ENCODE results near the gene CST7. TPM values are rescaled to one million over a fixed set of nuclear protein-coding genes. Genes with fewer than 3 reads are reported as not detected.

The CST7 gene
- total RNA-seq, 1 experiment from 2014 or later = not detected

- peaks cover 4% of the 10 kb centered on the region; the same call in 1 of the 2 replicates for H3K27me3 Mint-ChIP-seq (ENCODE audit: low read depth)
- H3K4me1 Mint-ChIP-seq = peaks cover 12% of the 10 kb centered on the region
- ATAC-seq = no peak
- no peak for DNase-seq (ENCODE audit: low spot score)
- H3K27ac Mint-ChIP-seq = no peak overlapping the region
- H3K36me3 Mint-ChIP-seq = no peaks in the 10 kb centered on the region
- POLR2A ChIA-PET = no interaction called here
- peaks cover 8% of the 10 kb centered on the region for H3K9me3 Mint-ChIP-seq
- H3K4me3 Mint-ChIP-seq = no peak overlapping the region
- TF ChIP-seq FOXP4 (CRISPR knock-in tag; IDR thresholded peaks at IDR 0.05) (no peak), SOX15 (CRISPR knock-in tag; IDR thresholded peaks at IDR 0.05) (no peak), ZBTB43 (CRISPR knock-in tag; IDR thresholded peaks at IDR 0.05) (no peak)
- CTCF ChIA-PET = no interaction called here
Observed at GRCh38 chr20:24998121-24998520, 49.1 kb downstream of the CST7 start.

DNA sequence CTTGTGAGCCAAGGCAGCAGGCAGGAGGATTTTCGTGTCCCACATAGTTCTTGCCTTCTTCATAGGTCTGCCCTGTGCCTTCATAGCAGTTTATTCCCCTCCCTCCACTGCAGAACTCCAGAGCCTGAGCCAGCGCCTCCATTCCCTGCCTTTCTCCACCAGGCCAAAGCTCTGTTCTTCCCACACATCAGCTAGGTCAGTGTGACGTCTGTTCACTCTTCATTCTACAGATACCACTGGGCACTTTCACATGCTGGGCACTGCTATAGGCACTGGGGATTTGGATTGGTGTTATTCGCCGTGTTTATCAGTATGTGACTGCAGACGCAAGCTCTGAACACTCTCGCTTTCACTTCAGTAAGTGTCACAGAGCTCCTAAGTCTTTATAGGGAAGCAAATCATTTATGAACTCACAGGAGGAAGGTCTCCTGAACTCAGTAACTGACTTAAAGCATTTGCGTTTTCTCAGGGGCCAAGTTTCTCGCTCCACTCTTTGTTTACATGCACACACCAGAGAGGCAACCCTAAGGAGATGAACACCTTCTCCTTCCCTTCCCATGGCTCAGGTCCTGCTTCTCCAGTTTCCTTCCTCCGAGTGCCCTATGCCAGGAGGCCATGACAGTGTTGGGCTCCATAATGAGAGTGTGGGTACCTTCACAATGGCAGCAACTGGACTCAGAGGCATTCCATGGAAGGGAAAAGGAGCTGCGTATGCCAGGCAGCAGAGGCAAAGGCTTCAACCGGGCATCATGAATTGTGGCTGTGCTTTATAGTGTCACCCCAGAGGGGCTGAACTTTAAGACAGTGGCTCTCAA is 49.8 kb downstream of the CST7 start:
- Mint-ChIP-seq H3K27ac (no peak overlapping the region), H3K4me3 (no peak overlapping the region), H3K36me3 (no peaks in the 10 kb centered on the region), H3K27me3 (ENCODE audit: low read depth) (peaks cover 4% of the 10 kb centered on the region; the same call in 1 of the 2 replicates), H3K9me3 (peaks cover 8% of the 10 kb centered on the region), H3K4me1 (peaks cover 6% of the 10 kb centered on the region)
- ChIA-PET POLR2A (no interaction called here), CTCF (interaction anchor here (1.4 kb wide), 1 partner anchor 67 kb away, joined by 7 read pairs; no protein-coding TSS in a partner anchor)
- TF ChIP-seq NR1H2 (CRISPR knock-in tag; IDR thresholded peaks at IDR 0.05) (no peak), ZNF317 (CRISPR knock-in tag; IDR thresholded peaks at IDR 0.05; ENCODE audit: borderline replicate concordance, low read depth) (no peak), ETV6 (CRISPR knock-in tag; IDR thresholded peaks at IDR 0.05) (no peak), NR3C1 (CRISPR knock-in tag; conservative IDR thresholded peaks at IDR 0.05; ENCODE audit: low read depth) (no peak), ATF1 (CRISPR knock-in tag; IDR thresholded peaks at IDR 0.05) (no peak), ZNF263 (CRISPR knock-in tag; IDR thresholded peaks at IDR 0.05; ENCODE audit: low read depth) (no peak), ESRRA (CRISPR knock-in tag; IDR thresholded peaks at IDR 0.05; ENCODE audit: borderline replicate concordance) (no peak), ZNF396 (CRISPR knock-in tag; IDR thresholded peaks at IDR 0.05; ENCODE audit: borderline replicate concordance) (no peak)
- TF ChIP-seq, protein P1, sequence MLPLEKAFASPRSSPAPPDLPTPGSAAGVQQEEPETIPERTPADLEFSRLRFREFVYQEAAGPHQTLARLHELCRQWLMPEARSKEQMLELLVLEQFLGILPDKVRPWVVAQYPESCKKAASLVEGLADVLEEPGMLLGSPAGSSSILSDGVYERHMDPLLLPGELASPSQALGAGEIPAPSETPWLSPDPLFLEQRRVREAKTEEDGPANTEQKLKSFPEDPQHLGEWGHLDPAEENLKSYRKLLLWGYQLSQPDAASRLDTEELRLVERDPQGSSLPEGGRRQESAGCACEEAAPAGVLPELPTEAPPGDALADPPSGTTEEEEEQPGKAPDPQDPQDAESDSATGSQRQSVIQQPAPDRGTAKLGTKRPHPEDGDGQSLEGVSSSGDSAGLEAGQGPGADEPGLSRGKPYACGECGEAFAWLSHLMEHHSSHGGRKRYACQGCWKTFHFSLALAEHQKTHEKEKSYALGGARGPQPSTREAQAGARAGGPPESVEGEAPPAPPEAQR (CRISPR knock-in tag; IDR thresholded peaks at IDR 0.05) = no peak
- TF ChIP-seq, protein P2, sequence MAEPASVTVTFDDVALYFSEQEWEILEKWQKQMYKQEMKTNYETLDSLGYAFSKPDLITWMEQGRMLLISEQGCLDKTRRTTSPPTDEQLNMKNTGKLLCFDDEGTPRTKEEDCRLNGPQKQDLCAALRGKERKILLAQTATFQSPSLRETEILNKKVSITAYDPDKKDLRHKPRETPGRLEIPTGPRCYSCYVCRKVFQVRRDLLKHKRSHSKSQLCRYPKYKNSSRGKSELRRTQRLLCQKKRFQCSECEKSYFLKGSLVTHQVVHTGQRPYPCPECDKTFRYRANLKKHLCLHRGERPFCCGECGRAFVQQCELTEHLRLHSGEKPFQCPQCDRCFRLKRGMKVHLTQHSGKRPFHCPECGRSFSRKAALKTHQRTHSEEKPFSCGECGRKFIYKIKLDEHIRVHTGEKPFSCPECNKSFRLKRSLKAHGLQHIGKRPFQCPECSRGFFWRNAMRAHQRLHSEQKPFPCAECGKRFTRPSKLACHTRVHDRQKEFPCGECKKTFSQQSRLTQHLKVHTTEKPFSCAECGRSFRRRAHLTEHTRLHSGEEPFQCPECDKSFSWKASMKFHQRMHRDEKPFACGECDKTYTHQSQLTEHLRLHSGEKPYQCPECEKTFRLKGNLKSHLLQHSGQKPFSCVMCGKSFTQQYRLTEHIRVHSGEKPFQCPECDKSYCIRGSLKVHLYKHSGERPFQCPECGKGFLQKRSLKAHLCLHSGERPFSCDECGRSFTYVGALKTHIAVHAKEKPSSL (CRISPR knock-in tag; conservative IDR thresholded peaks at IDR 0.05) = no peak
- TF ChIP-seq, protein P3, sequence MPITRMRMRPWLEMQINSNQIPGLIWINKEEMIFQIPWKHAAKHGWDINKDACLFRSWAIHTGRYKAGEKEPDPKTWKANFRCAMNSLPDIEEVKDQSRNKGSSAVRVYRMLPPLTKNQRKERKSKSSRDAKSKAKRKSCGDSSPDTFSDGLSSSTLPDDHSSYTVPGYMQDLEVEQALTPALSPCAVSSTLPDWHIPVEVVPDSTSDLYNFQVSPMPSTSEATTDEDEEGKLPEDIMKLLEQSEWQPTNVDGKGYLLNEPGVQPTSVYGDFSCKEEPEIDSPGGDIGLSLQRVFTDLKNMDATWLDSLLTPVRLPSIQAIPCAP (CRISPR knock-in tag; IDR thresholded peaks at IDR 0.05) = no peak
- TF ChIP-seq, protein P4, sequence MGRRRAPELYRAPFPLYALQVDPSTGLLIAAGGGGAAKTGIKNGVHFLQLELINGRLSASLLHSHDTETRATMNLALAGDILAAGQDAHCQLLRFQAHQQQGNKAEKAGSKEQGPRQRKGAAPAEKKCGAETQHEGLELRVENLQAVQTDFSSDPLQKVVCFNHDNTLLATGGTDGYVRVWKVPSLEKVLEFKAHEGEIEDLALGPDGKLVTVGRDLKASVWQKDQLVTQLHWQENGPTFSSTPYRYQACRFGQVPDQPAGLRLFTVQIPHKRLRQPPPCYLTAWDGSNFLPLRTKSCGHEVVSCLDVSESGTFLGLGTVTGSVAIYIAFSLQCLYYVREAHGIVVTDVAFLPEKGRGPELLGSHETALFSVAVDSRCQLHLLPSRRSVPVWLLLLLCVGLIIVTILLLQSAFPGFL (CRISPR knock-in tag; IDR thresholded peaks at IDR 0.05; ENCODE audit: borderline replicate concordance) = no peak
- ATAC-seq (no peak), DNase-seq (ENCODE audit: low spot score) (no peak)
